Cerebellar cortex (tissue), 1 donor: Measurements from ENCODE around the gene DNAJC15.
"Not testable (repeated sequence)": the region's sequence is repeated elsewhere in the genome, so short reads cannot be mapped to it uniquely, and the experiment has no call there.

Experiments
- DNase-seq: peaks from one replicate; pipeline ENCODE4 v3.0.0-alpha.2; 2015; ENCODE audit warnings: low spot score

Gene DNAJC15

DNA sequence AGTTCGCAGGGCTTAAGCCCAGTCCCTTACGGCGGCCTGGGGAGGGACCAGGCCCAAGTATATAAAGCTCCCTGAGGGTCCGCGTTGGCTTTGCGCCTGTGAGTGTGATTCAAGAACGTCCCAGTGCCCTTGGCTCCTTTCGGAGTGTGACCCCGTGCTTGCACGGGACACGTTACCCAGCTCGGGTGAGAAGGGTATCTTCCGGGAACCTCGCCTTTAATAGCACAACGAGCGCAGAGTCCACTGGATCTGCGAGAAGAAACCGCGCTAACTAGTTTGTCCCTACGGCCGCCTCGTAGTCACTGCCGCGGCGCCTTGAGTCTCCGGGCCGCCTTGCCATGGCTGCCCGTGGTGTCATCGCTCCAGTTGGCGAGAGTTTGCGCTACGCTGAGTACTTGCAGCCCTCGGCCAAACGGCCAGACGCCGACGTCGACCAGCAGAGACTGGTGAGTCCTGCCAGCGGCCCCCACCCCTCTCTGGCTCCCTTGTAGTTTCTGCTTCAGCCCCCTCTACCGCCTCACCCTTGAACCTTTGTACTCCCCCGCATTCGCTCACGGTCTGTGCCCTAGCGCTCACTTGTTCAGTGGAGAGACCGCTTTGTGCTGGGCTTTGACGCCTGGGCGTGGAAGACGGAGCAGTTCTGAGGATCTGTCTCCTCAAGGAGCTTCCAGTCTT is at the start of gene DNAJC15:
DNAJC15 (plus strand) TSS at position 298 of the 675 bp plus-strand sequence; CDS start at position 339, 41 bp downstream.
- DNase-seq: peak; percentile 79

DNA sequence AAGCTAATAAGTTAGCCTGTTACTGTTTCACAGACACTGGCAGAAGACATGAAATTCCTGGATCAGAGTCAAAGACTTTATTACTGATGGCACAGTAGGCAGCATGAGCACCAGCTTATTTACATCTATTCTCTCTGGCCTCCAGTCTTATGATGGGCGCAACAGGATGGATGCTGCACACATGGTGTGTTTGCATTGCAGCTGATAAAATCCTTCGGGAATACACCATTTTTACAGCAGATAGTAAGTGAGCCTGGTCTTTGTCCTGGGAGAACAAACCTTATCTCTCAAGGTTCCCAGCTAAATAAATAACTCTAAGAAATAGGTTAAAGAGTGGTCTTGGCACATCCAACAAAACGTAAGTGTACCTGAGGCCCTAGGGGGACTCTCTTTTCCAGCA is 47.3 kb upstream of the DNAJC15 start:
- DNase-seq: no peak

DNA sequence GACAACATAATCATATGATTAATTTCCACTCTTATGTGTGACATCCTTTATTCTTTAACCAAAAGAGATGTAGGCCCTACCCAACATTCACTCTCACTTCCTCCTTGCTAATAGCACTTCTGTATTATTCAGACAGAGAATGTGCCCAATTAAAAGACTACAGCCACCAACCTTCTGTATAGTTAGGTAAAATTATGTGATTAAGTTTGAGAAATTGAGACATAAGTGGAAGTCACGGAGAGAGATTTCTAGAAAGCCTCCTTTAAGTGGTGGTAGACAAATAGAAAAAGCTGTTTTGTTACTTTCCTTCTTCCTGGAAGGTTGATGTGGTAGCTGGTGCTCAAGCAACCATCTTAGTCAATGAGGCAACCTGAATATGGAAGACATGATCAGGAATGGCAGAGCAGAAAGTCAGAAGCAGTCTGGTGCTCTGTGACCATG is 46.1 kb upstream of the DNAJC15 start:
- DNase-seq: no peak

DNA sequence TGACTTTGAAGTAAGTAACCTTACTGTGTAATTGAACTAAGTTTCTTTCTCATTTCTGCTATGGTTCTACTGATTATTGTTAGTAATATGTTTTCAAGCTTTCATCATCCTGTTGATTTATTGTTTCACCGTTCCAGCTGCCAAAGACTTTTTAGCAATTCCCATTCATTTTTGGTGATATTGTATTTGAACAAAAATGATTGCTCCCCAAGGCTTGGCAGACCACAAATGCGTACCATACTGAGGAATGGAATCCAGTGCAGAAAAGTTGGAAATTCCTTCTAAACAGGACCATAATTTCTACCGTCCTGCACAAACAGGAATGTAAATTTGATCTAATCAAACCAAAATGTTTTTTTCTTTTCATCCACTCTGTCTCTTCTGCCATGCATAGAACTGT is 42.1 kb upstream of the DNAJC15 start:
- DNase-seq: no peak

DNA sequence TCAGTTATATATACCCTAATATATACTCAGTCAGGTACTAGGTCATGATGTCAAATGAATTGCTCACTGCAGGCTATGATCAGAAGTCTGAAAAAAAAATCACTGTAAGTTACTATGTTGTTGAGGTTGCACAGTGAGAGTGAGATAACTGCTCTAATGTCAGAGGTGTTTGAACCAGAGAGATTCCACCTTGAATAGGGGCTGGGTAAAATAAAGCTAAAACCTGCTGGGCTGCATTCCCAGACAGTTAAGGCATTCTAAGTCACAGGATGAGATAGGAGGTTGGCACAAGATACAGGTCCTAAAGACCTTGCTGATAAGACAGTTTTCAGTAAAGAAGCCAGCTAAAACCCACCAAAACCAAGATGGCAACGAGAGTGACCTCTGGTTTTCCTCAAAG is 41.5 kb upstream of the DNAJC15 start:
- no peak for DNase-seq

DNA sequence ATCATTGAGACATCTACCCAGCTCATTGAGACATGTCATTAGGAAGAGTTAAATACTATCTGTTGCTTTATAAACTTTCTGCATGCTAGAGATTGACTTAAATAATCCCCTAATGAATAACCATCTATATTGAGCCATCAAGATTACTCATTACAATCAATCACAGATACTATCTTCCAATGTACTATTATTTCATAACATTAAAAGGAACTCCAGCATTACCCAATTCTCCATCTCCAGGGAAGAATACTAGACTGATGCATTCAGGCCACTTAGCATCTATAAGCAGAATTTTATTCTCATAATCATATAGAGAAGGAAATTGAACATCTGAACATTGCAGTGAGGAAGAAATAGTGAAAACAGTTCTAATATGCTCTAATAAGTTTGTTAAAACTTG is 39.4 kb upstream of the DNAJC15 start:
- no peak for DNase-seq

DNA sequence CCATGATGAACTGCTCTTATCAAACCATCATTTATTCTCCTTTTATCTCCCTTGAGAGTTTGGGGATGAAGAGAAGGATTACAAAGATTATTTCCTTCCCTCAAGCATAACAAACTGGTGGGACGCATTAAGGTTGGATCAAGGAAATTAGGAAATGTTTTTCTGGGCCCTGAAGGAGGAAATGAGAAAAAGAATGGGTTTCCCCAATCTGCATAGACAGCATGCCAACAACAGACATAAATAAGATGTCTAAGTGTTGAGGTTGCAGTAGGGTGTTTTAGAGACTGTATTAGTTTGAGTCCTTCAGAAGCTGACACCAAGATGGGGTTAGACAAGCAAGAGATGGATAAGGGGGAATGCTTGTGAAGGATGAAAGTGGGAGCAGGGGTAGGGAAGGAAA is 38.7 kb upstream of the DNAJC15 start:
- DNase-seq: no peak

DNA sequence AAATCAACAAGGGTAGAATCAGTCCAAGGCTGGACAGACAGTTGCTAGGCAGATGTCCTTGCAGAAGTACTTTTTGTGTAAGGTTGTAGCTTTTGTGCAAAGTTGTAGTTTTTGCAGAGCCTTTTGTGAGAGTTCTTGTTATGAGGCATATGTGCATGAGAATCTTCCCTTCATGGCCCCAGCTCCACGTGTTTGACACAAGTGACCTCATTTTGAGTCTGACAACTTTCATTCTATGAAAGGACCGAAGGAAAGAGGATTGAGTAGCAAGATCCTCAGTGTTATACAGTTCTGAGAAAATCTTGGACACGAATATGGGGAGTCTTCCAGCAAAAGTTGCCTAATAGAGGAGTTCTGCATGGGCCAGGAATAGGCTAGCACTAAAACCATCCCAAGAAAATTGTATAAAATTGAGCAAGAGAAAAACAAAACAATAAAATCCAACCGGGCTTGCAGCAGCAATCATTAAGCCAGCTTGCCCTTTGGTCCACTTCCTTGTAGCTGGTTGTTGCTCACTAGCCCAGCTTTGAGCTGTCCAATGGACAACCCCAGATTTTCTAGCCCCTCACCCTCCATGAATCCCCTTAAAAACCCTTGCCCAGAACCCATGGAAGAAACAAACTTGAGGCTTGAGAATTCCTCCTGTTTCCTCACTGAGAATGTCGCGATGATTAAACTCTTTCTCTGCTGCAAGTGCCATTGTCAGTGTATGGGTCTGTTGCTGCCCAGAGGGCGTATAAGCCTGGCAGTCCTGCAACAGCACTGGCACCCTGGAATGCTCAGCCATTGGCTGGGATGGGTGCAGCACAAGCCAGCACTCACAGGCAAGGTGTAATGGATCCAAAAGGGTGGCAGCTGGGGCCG is 37.8 kb upstream of the DNAJC15 start:
- no peak for DNase-seq

DNA sequence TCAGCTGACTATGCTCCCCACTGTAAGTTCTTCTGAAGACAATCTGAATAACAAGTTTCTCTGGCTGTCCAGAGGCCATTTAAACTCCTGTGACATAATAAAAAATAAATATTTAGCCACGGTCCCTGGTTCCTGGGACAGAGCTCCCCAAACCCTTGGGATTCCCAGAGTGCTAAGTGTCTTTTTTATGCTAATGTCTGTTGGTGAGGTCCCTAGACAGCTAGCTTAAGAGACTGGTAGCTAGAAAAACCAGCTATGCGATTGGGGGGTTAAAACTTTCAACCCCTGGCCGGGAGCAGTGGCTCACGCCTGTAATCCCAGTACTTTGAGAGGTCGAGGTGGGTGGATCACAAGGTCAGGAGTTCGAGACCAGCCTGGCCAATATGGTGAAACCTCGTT is 37.2 kb upstream of the DNAJC15 start:
- no peak for DNase-seq

DNA sequence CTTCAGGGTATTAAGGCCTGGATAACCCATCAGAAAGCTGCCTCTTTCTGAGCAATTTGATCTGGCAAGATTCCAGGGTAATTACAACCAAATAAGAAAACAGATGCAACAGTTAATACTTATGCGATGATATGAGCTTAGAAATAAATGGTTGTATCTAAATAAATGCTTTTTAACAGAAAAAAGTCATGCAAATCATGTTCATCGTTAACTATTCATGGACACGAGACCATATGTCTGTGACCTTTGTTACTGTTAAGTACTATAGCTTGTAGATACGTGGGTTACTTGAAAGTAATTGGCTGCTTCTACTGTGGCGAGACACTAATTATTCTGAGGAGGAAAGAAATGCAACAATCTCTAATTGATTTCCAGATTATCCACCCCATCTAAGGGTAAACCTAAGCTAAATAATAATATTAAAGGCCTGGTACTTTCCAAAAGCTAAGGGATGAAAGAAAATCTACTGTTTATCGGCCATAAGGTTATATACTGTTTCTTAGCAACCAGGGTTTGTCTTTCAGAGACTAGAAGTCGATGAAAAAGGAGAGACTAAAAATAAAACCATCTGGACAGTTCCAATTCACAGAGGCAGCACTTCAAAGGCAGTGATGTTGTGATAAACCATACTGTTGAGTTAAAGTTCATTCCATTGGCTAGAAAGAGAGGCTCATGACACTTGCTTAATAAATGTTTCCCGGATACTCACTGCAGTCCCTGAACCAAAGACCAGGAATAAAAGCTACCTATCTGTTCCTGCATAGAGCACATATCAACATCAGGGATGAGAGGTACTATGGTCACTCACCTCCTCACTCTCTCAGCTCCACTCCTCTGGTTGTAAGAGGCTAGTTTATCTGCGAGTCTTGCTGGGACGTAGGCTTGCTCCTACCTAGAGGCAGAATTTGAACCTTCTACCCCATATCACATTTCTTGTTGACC is 32.8 kb upstream of the DNAJC15 start:
- no peak for DNase-seq

DNA sequence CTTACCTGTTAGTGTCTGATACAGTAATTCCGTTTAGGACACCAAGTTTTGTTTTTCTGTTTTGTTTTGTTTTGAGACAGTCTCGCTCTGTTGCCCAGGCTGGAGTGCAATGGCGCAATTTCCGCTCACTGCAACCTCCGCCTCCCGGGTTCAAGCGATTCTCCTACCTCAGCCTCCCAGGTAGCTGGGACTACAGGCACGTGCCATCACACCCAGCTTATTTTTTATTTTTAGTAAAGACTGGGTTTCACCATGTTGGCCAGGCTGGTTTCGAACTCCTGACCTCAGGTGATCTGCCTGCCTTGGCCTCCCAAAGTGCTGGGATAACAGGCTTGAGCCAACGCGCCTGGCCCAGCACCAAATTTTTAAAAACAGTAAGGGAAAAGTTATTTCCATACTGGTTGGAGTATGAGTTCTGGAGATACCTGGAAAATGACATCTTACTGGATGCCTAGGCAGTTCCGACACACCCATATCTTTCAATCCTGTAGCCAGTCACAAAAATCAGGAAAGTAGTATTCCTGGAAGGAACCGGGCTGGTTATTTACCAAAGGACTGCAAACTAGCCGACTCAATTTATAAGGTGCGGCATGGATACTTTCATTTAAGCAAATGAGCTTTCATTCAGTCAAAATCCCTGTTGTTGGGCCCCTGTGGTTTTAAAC is 32.0 kb upstream of the DNAJC15 start:
- DNase-seq: not testable (repeated sequence)

DNA sequence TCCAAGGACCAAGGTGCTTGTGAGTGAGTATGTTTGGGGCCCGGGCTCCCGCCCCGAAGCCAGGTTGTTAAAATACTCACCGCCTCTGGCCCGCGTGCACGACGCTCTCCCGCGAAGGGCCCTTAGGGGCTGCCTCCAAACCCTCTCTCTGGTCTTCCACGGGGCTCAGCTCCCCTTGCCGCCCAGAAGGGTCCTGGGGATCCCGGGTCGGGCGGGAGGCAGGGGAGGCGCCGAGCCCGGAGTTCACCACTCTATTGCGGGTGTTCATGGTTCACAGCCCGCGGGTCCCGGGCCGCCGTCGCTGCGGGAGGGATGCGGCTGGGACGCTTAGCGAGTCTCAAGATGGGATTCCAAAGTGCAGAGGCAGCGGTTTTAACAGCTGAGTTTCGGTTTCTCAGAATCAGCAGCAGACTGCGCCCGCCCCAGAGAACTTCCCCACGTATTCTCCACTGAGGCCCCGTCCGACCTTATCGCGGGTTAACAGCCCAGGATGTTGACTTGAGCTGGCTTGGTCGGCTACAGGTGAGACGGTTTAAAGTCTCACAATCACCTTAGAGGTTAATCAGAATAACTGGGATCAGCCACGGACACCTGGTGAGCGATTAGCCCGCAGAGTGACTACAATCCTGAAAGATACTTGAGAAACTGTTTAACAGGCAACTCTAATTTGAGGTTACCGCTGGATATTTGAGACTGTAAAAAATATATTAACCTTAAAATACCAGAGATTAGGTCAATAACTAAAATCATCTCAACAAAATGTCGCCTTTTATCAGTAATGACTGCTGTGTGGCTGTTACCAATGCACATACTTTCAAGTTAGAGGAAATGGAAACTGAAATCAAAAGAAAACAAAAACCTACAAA is 31.3 kb upstream of the DNAJC15 start, which contains the start of gene EPSTI1:
EPSTI1 (minus strand) TSS at position 344 of the 866 bp plus-strand sequence; CDS start at position 268, 76 bp downstream.
- DNase-seq: no peak

DNA sequence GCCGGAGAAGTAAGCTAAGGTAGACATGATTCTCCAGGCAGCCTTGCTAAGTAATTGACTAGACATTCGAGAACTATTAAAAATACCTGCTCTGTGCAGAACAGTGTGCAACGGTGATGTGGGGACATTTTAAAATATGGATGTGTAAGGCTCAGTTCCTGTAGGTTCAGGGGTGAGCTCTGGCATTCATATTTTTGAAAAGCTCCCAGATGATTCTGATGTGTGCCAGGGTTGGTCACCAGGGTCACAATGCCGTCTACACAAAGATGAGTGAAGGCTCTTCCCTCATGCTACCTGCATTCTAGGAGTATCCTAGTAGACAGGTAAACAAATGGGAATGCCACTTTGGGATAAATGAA is 30.6 kb upstream of the DNAJC15 start:
- no peak for DNase-seq

DNA sequence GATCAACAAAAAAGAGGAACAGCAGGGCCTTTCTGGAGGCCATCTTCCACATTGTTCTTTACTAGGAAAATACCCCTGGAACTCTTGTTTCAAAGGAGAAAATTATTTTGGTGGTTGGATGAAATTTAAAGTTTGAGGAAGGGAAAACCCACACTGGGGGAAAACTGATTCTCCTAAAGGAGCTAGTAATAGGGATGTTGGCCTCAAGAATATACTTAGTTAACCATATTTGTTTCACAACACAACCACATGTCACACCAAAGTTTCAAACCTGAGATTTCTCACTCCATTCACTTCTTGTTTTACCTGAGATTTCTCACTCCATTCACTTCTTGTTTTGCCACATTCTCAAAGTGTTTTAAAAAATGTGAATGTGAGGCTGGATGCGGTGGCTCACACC is 28.5 kb upstream of the DNAJC15 start:
- DNase-seq: no peak

DNA sequence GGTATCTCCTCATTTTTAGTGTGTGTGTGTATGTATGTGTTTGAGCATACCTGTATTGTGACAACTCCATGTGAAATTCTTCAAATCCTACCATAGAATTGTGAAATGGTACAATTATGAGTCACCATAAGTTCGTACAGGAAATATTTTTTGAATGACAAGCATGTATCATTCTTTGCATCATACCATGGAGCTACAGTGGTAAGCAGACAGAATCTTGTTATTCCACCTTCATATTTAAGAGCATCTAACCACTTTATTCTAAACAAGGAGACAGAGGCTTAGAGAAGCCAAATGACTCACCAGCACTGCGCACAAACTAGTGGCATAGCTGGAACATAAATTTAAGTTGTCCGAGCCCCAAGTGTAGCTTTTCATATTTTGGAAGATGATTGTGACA is 26.8 kb upstream of the DNAJC15 start:
- DNase-seq: no peak

DNA sequence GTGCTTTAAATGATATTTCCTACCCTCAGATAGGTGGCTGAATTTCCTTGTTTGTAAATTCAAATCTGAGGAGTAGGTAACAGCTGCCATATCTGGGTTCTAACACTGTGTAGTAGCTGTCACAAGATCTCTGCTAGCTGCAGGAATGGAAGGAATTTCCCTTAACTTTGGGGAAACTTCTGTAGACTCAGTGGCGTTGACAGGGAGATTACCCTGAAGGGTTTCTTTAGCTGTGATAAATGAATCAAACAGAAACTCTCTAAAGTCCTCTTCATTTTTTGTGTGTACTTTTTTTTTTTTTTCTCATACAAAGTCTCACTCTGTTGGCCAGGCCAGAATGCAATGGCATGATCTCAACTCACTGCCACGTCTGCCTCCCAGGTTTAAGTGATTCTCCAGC is 26.0 kb upstream of the DNAJC15 start:
- DNase-seq: no peak

DNA sequence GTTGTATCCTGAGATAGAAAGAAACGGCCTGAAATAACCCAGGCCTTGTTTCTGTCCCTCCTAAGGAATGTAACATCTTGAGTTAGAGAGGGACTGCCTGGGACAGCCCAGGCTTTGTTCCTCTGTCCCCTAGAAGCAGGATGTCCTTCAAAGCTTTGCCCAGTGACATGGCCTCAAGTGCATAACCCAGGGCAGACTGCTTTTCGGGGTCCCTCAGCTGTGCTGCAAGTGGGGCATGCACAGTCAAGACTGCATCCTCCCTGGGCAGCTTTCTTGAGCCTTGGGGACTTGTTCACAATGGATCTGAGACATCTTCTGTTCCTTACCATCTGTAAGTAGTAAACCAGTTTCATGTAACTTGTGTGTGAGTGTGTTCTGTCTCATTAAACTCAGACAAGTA is 23.9 kb upstream of the DNAJC15 start:
- DNase-seq: no peak

DNA sequence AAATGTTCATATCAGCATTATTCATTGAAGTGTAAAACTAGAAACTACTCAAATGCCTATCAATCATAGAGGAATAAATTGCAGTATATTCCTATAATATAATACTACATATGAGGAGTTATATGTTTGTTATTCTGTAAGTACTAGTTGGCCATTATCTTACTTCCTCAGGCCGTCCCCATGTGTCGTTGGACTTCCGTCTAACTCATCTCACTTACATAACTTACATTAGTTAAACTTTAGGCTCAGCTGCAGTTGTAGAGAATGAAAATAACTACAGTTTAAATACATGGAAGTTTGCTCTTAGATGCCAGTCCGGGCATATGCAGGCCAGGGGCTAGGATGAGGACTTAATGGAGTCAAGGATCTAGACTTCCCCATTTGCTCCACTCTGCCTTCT is 22.7 kb upstream of the DNAJC15 start:
- DNase-seq: no peak

DNA sequence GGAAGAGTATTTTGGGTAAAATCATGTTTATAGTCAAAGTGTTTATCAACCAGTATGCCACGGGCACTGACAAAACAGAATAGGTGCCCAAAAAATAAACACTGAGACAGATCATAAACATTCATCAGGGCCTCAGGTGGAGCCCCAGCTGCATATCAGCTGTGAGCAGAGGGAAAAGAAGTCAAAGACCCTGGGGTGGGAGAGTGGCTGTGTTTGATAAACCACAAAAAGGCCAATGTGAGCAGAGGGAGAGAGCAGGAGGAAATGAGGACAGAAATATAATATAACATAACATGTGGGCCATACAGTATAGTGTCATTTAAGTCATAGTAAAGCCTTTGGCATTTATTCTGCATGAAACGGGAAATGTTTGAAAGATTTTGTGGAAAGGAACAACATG is 21.4 kb upstream of the DNAJC15 start:
- no peak for DNase-seq

DNA sequence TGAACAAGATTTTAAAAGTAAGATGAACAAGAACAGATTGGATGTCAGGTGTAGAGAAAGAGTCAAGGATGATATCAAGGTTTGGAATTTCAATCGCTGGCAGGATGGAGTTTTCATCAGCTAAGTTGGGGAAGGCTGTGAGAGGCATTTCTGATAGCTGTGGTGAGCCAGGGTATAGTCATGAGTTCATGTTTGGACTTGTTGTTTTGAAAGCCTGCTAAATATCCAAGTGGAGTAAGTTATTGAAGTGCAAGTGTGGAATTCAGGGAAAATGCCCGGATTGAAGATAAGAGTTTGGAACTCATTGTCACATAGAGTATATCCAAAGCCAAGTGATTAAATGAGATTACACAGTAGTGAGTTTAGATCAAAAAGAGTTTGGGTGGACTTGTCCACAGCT is 20.4 kb upstream of the DNAJC15 start:
- DNase-seq: no peak

DNA sequence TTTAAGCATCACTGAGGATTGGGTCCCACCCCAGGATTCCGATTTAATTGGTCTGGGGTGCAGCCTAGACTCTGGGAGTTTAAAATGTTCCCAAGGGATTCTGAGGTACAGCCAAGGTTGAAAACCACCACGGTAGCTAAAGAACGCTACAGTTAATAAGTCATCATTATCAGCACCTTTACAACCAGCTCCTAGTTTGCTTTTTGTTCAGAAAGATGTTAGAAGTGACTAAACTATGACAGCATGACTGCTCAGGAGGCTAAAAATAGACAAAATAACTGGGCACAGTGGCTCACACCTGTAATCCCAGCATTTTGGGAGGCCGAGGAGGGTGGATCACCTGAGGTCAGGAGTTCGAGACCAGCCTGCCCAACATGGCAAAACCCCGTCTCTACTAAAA is 19.7 kb upstream of the DNAJC15 start:
- no peak for DNase-seq
